Activated gamma-delta T cell (primary cell): Measurements from ENCODE around the gene SYNGAP1.
"Not testable (repeated sequence)": the region's sequence is repeated elsewhere in the genome, so short reads cannot be mapped to it uniquely, and the experiment has no call there.

ENCODE experiments used
- DNase-seq: peaks from one replicate; lab custom pipeline; 2025; lab: John Stamatoyannopoulos, UW

Gene SYNGAP1

DNA sequence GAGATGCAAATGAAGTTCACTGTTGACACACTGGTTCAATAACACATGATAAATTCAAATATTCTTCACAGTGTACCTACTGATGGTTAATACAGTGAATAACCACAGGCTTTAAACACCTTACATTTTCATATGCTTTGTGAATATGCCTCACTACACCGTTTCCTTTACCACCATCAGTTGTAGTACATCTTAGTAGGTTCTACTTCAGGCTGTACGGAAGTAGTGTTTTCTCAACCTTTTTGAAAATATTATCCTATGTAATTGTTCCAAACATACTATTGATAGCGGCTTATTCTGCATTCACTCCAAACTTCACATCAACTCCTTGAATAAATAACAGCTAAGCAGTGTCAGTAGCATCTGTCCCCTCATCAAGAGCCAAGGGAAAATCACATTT lies 49.8 kb downstream of the SYNGAP1 start:
- no peak for DNase-seq

DNA sequence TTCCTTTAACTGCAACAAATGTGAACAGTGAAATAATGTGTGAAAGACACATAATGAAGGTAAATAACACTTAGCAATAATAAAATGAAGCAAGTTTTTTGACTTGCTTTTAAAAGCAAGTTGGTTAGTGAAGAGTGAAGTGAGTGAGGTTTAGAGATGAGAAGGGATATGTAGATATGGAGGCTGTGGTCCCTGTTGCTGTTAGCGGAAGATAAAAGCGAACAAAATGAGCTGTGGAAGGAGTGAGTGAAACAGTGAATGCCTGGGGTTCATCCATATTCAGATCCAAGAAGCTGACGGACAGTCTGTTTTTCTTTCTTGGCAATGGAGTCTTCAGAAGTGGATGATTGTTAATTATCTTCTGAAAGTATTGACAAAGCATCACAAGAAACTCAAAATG lies 58.0 kb downstream of the SYNGAP1 start:
- DNase-seq: no peak

DNA sequence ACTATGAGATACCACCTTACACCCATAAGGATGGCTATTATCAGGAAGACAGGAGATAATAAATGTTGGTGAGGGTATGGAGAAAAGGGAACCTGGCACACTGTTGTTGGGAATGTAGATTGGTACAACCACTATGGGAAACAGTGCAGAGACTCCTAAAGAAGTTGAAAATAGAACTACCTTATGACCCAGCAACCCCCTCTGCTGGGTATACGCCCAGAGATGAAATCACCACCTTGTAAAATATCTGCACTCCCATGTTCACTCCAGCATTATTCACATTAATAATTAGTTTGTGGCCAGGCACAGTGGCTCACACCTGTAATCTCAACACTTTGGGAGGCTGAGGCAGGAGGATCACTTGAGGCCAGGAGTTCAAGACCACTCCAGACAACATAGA lies 61.3 kb downstream of the SYNGAP1 start:
- no peak for DNase-seq

DNA sequence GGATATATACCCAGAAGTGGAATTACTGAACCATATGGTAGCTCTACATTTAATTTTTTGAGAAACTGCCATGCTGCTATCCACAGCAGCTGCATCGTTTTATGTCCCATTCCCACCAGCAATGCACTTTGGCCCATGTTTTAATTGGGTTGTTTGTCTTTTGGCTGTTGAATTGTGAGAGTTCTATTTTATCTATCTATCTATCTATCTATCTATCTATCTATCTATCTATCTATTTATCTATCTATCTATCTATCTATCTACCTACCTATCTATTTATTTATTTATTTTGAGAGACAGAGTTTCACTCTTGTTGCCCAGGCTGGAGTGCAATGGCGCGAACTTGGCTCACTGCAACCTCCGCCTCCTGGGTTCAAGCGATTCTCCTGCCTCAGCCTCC lies 62.8 kb downstream of the SYNGAP1 start:
- not testable (repeated sequence) for DNase-seq

DNA sequence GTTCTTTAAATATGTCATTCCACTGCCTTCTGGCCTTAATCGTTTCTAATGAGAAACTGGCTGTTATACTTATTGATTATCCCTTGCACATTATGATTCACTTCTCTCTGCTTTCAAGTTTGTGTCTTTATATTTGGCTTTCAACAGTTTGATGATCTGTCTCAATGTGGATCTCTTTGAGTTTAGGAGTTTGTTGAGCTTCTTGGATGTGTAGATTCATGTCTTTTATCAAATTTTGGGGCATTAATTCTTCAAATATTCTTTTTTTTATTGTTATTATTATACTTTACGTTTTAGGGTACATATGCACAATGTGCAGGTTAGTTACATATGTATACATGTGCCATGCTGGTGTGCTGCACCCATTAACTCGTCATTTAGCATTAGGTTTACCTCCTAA lies 63.8 kb downstream of the SYNGAP1 start:
- DNase-seq: no peak

DNA sequence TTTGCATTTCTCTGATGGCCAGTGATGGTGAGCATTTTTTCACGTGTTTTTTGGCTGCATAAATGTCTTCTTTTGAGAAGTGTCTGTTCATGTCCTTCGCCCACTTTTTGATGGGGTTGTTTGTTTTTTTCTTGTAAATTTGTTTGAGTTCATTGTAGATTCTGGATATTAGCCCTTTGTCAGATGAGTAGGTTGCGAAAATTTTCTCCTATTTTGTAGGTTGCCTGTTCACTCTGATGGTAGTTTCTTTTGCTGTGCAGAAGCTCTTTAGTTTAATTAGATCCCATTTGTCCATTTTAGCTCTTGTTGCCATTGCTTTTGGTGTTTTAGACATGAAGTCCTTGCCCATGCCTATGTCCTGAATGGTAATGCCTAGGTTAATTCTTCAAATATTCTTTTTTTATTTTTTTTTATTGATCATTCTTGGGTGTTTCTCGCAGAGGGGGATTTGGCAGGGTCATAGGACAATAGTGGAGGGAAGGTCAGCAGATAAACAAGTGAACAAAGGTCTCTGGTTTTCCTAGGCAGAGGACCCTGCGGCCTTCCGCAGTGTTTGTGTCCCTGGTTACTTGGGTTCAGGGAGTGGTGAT lies 64.9 kb downstream of the SYNGAP1 start:
- not testable (repeated sequence) for DNase-seq

DNA sequence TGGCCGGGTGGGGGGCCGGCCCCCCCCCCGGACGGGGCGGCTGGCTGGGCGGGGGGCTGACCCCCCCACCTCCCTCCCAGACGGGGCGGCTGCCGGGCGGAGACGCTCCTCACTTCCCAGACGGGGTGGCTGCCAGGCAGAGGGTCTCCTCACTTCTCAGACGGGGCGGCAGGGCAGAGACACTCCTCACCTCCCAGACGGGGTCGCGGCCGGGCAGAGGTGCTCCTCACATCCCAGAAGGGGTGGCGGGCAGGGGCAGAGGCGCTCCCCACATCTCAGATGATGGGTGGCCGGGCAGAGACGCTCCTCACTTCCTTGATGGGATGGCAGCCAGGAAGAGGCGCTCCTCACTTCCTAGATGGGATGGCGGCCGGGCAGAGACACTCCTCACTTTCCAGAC lies 65.8 kb downstream of the SYNGAP1 start:
- not testable (repeated sequence) for DNase-seq

DNA sequence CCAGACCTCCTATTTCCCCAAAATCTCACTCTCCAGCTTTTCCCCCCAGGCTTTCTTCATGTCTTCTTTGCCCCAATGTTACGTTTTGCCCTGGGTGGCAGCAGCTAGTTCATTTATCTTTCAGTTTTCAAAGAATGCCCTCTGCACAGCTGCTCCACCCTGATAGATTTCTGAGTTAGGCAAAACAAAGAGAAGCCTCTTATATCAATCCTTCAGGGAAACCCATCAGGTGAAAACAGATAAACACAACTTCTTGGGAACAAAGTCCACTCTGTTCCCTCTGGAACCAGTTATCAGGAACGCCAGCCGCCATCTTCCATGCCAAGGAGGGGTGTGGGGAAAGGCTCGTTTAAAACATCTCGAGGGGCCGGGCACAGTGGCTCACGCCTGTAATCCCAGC lies 68.5 kb downstream of the SYNGAP1 start:
- DNase-seq: no peak

DNA sequence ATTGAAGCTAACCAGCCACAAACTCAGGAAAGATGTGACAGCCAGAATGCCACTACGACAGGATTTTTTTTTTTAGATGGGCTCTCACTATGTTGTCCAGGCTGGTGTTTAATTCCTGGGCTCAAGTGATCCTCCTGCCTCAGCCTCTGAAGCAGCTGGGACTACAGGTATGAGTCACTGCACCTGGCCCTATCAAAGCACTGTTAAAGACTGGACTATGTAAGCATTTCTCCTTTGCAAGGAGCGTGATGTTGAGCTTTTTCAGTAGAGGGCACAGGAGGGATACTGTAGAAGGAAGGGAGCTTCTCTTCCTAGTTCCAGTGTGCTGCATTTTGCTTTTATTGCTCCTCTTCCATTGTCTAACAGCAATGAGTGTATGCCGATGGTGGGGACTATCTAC lies 70.3 kb downstream of the SYNGAP1 start:
- no peak for DNase-seq

DNA sequence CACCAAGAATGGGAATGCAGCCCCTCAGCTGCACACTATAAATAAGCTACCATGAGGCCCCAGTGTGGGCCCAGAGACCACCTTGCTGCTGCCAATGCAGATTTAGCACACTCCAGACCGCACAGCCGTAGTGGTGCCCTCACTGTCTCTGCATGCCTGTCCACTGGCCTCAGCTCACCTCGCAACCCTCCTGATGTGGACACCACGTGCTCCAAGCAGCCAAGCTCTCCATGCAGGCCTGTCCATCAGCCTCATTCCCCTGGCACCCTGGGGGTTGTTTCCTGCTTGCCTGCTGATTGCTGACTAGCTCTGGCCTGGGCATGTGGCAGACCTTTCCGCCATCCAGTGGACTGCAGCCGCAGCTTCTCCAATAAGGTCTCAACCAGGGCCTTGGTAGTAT lies 70.8 kb downstream of the SYNGAP1 start:
- DNase-seq: no peak

DNA sequence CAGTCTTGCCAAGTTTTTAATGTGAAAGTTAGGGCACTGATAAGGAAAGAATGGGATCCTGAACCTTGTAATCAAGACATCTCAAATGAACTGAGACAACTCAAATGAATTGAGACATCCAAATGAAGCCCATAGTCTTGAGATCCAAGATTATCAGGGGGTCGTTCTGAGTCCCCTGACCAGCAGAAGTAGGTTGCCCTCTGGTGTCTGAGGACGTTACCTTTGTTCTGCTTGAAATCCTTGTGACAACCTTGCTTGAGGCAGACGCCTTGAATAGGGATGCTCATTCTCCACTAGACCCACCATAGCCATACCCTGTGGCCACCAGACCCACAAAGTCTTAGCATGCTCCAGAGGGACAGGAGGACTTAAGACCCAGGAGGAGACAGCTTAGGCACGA lies 72.2 kb downstream of the SYNGAP1 start:
- DNase-seq: no peak

DNA sequence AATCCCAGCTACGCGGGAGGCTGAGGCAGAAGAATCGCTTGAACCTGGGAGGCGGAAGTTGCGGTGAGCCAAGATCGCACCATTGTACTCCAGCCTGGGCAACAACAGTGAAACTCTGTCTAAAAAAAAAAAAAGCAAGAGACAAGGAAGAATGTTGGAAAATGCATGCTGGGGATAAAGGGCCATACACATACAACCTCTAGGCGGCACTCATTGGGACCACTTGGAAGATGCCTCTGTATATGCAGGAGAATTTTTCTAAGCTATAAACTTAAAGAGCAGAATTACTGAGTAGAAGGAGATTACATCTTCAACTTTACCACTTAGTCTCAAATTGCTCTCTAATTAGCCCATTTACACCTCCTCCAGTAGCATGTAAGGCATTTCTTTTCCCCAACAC lies 77.3 kb downstream of the SYNGAP1 start:
- DNase-seq: no peak

DNA sequence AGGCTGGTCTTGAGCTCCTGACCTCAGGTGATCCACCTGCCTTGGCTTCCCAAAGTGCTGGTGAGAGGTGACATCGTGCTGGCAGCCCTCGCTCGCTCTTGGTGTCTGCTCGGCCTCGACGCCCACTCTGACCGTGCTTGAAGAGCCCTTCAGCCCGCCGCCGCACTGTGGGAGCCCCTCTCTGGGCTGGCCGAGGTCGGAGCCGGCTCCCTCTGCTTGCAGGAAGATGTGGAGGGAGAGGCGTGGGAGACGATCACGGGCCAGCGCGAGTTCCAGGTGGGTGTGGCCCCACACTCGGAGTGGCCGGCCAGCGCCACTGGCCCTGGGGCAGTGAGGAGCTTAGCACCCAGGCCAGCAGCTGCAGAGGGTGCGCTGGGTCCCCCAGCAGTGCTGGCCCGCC lies 82.6 kb downstream of the SYNGAP1 start:
- DNase-seq: no peak

DNA sequence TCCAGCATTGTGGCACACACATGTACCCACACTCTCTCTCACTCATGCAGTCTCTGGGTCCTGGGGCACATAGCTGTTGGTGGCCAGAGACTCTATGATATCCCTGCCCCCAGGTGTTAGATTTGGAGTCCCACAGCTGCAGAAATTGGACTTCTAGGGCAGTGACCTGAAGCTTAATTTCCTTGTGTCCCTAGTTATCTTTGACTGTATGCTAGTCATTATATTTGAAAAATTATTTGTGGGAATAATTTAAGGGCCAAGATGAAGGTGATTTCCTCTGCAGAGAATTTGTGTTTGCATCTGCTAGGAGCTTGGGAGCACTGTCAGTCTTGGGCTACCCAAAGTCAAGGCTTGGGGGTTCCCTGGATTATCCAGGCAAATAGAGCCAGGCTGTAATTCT lies 84.6 kb downstream of the SYNGAP1 start:
- no peak for DNase-seq
